Activated CD4-positive, alpha-beta memory T cell treated with anti-CD3 and anti-CD28 coated beads for 36 hours (primary cell): ENCODE data around the gene ZNF687. TPM values are rescaled to one million over a fixed set of nuclear protein-coding genes. Genes with fewer than 3 reads are reported as not detected.
A peak's percentile ranks its signal among the peaks of the same experiment; 100 is the strongest.

Source experiments
- CTCF ChIA-PET: fragments of 350-600 bp; sonication (Branson Sonifier 250); formaldehyde crosslinking; loops from one replicate; lab custom pipeline; 2021; ENCODE audit warnings: antibody characterized with exemption, inconsistent platforms; lab: Charles Lee
- POLR2A ChIA-PET: fragments of 350-600 bp; sonication (Branson Sonifier 250); formaldehyde crosslinking; loops from one replicate; lab custom pipeline; 2021; ENCODE audit warnings: antibody characterized with exemption; lab: Charles Lee
- DNase-seq: peaks from one replicate; pipeline ENCODE4 v3.0.0-alpha.2; 2020
- H3K27ac Mint-ChIP-seq: one replicate; pipeline ENCODE4 v1.8.0; 2021; ENCODE audit warnings: mixed read lengths
- H3K27me3 Mint-ChIP-seq: one replicate; pipeline ENCODE4 v1.8.0; 2021; ENCODE audit warnings: mixed read lengths
- H3K36me3 Mint-ChIP-seq: one replicate; pipeline ENCODE4 v1.8.0; 2021; ENCODE audit warnings: mixed read lengths
- H3K4me1 Mint-ChIP-seq: one replicate; pipeline ENCODE4 v1.8.0; 2021; ENCODE audit warnings: low read depth, mixed read lengths
- H3K4me3 Mint-ChIP-seq: one replicate; pipeline ENCODE4 v1.8.0; 2021; ENCODE audit warnings: mild to moderate bottlenecking, mixed read lengths
- H3K9me3 Mint-ChIP-seq: one replicate; pipeline ENCODE4 v1.8.0; 2021; ENCODE audit warnings: mixed read lengths
- intact Hi-C: fragments of 100-400 bp; cut with micrococcal nuclease; formaldehyde crosslinking; loops from one replicate; pipeline ENCODE4 v1.15.1; 2023
- total RNA-seq, 2 experiments: library from RNA; stranded (reverse); gene quantifications; one replicate each; pipeline ENCODE4 v1.2.3, GENCODE V29; 2021

The ZNF687 gene
- total RNA-seq, 2 experiments from 2014 or later: 27.1 to 27.2 TPM

DNA sequence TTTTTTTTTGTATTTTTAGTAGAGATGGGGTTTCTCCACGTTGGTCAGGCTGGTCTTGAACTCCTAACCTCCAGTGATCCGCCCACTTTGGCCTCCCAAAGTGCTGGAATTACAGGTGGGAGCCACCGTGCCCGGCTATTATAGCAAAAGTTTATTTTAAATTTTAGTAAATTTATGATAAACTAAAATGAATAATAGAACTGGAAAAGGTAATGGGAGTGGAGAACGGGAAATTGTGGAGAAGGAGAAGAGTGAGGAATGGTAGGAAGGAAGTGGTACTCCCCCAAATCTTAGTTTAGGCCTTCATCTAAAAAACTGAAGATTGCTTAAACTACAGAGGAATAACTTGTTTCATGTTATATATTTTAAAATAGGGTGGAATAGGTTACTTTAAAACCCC lies 52.7 kb downstream of the ZNF687 start:
- no peak overlapping the region for H3K27ac Mint-ChIP-seq
- H3K4me1 Mint-ChIP-seq: peaks cover 1% of the 10 kb centered on the region
- intact Hi-C loops: no loop called here
- H3K4me3 Mint-ChIP-seq: no peak overlapping the region
- no peaks in the 10 kb centered on the region for H3K9me3 Mint-ChIP-seq
- DNase-seq: no peak
- H3K36me3 Mint-ChIP-seq: no peaks in the 10 kb centered on the region
- H3K27me3 Mint-ChIP-seq: no peaks in the 10 kb centered on the region
- CTCF ChIA-PET: interaction anchor here (0.6 to 11.2 kb wide), 2 partner anchors 19 to 35 kb away, joined by 3 to 229 read pairs; no protein-coding TSS in a partner anchor
- POLR2A ChIA-PET: no interaction called here

DNA sequence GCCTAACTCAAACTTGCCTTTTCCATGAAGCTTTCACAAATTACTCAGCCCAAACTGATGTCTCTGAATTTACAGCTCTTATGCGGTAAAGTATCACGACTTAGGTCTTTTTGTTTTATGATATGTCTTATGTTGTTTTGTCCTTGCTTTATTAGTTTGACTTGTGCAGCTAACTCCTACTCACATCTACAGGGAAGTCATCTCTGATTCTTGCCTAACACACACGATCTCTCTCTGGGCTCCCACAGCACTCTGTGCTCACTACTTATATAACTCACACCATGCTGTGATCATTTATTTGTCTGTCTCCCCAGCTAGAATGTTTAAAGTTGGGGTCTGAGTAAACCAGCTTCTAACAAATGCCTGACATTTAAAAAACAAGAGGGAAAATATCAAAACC lies 54.5 kb downstream of the ZNF687 start:
- CTCF ChIA-PET: interaction anchor here (1.0 to 11.2 kb wide), 3 partner anchors 25 to 37 kb away, joined by 3 to 229 read pairs (median 4); no protein-coding TSS in a partner anchor
- no peak overlapping the region for H3K27ac Mint-ChIP-seq
- intact Hi-C loops: no loop called here

DNA sequence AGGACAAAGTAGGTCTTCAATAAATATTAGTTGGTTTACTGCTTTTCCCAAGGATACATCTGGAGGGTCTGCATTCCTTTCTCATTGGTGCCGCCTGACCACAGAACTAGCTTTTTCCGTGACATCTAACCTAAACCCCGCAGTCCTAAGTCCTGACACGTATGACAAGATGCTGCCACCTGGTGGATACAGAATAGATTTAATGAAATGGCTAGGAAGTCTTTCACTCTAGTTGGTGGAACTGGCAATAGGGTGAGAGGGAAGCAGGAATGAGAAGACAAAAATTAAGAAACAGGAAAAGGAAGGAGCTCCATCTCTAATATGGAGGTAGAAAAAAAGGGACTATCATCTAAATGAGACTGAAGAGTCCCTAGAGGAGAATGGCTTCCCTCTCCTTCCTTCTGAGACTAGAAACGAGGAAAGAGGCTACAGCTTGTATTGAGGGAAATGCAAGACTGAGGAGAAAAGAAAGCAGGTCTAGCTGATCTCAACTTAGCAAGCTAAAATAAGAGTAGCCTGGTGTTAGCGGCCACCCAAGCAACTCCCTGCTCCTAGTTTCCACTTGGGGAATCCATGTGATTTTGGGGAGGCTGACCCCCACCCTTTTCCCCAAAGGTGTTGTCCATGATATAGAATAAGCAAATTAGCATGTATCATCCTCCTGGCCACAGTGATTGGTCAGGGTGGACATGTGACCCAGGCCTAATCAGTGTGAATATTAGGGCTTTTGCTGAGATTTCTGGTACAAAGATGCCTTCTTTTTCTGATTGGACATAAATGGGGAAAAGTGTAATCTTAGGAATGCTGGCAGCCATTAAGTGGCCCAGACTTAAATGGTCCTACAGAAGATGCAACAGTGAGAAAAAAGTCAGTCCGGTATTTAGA lies 59.0 kb downstream of the ZNF687 start:
- ChIA-PET POLR2A (interaction anchor here (0.7 to 1.6 kb wide), 12 partner anchors 14 to 59 kb away, joined by 3 to 10 read pairs (median 4); partner anchors contain the start of genes PI4KB and ZNF687), CTCF (interaction anchor here (0.5 to 11.2 kb wide), 49 partner anchors 8 to 543 kb away, joined by 3 to 229 read pairs (median 4); partner anchors contain the start of genes C1orf56, PI4KB, PIP5K1A and PSMD4)
- H3K36me3 Mint-ChIP-seq: peaks cover 12% of the 10 kb centered on the region
- DNase-seq: peak; percentile 63
- H3K4me1 Mint-ChIP-seq: peaks cover 25% of the 10 kb centered on the region
- H3K27ac Mint-ChIP-seq: peak overlapping the region; percentile 29
- intact Hi-C loops: loop anchor here (1.0 to 10.0 kb wide), 3 partner anchors 40 to 424 kb away; partner anchors contain the start of genes MRPL9 and ZNF687
- H3K27me3 Mint-ChIP-seq: no peaks in the 10 kb centered on the region
- H3K9me3 Mint-ChIP-seq: no peaks in the 10 kb centered on the region
- no peak overlapping the region for H3K4me3 Mint-ChIP-seq

More for the DNA sequence above, 54.5 kb downstream of the ZNF687 start:
- no peak overlapping the region for H3K4me3 Mint-ChIP-seq
- no peaks in the 10 kb centered on the region for H3K9me3 Mint-ChIP-seq
- no peak for DNase-seq
- no peaks in the 10 kb centered on the region for H3K36me3 Mint-ChIP-seq
- no peaks in the 10 kb centered on the region for H3K27me3 Mint-ChIP-seq
- POLR2A ChIA-PET: interaction anchor here (1.2 kb wide), 1 partner anchor 8 kb away, joined by 4 read pairs; no protein-coding TSS in a partner anchor
- H3K4me1 Mint-ChIP-seq: peaks cover 9% of the 10 kb centered on the region

Other genes starting within 250 kb of the ZNF687 start
- gene BNIPL, start 245.7 kb upstream of the ZNF687 start, total RNA-seq: 1 to 10 TPM in 1 of 2 experiments, under 1 TPM in 1; 0.64 to 1.3 TPM
- gene C1orf56, start 234.5 kb upstream of the ZNF687 start, total RNA-seq: 1 to 10 TPM; 1.5 to 1.8 TPM
- gene CDC42SE1, start 222.7 kb upstream of the ZNF687 start, total RNA-seq: 100 to 1,000 TPM; 135 to 136 TPM
- 1 to 10 TPM; 1.9 to 2.4 TPM for gene MLLT11, start 221.9 kb upstream of the ZNF687 start, total RNA-seq
- 10 to 100 TPM; 13.6 to 14.9 TPM for gene GABPB2, start 211.5 kb upstream of the ZNF687 start, total RNA-seq
- 1 to 10 TPM; 1.9 to 2.5 TPM for gene SEMA6C, start 135.7 kb upstream of the ZNF687 start, total RNA-seq
- 10 to 100 TPM; 24.2 to 26.7 TPM for gene TNFAIP8L2, start 125.7 kb upstream of the ZNF687 start, total RNA-seq
- gene LYSMD1, start 116.4 kb upstream of the ZNF687 start, total RNA-seq: 1 to 10 TPM; 1.8 to 2.6 TPM
- gene SCNM1, start 116.2 kb upstream of the ZNF687 start, total RNA-seq: 10 to 100 TPM; 67.5 to 67.8 TPM
- 1 to 10 TPM; 1.7 to 2.7 TPM for gene TMOD4, start 106.3 kb upstream of the ZNF687 start, total RNA-seq
- 10 to 100 TPM; 77.6 to 80.4 TPM for gene VPS72, start 92.1 kb upstream of the ZNF687 start, total RNA-seq
- gene PIP5K1A, start 83.7 kb upstream of the ZNF687 start, total RNA-seq: 10 to 100 TPM; 78.6 to 84.3 TPM
- 100 to 1,000 TPM; 212 to 227 TPM for gene PSMD4, start 27.6 kb upstream of the ZNF687 start, total RNA-seq
- gene PI4KB, start 45.1 kb downstream of the ZNF687 start, total RNA-seq: 10 to 100 TPM; 54.7 to 62.9 TPM
- gene RFX5, start 65.0 kb downstream of the ZNF687 start, total RNA-seq: 10 to 100 TPM; 64.7 to 68.7 TPM
- not detected for gene SELENBP1, start 90.4 kb downstream of the ZNF687 start, total RNA-seq
- gene PSMB4, start 117.3 kb downstream of the ZNF687 start, total RNA-seq: 100 to 1,000 TPM; 352 to 355 TPM
- 10 to 100 TPM; 73.7 to 76.3 TPM for gene POGZ, start 177.2 kb downstream of the ZNF687 start, total RNA-seq
- gene CGN, start 229.1 kb downstream of the ZNF687 start, total RNA-seq: 1 to 10 TPM; 1.3 to 1.4 TPM